GM18909 (cell line): ENCODE measurements around the gene CCDC149.
"Not testable (repeated sequence)": the region's sequence is repeated elsewhere in the genome, so short reads cannot be mapped to it uniquely, and the experiment has no call there.

ENCODE experiments used
- ATAC-seq: cut with Tn5 transposase; IDR thresholded peaks from one replicate; pipeline ENCODE4 v1.9.1; 2021; ENCODE audit warnings: mild to moderate bottlenecking; ENCODE audit not compliant: unreplicated experiment, poor library complexity

Gene CCDC149

GRCh38 chr4:24920008-24920407 is 7.2 kb upstream of the CCDC149 start:
- ATAC-seq: no peak

GRCh38 chr4:24917076-24917856 is 4.4 kb upstream of the CCDC149 start:
- no peak for ATAC-seq

GRCh38 chr4:24915121-24915922 is 2.5 kb upstream of the CCDC149 start:
- ATAC-seq: no peak

GRCh38 chr4:24914460-24914859 is 1.6 kb upstream of the CCDC149 start:
- no peak for ATAC-seq

GRCh38 chr4:24913119-24913485 is 260 bp upstream of the CCDC149 start:
- no peak for ATAC-seq

GRCh38 chr4:24910499-24910898 is 2.3 kb downstream of the CCDC149 start:
- no peak for ATAC-seq

GRCh38 chr4:24909606-24910005 is 3.2 kb downstream of the CCDC149 start:
- not testable (repeated sequence) for ATAC-seq

- ATAC-seq: no peak
Measured at GRCh38 chr4:24897639-24898038, 15.2 kb downstream of the CCDC149 start.

- ATAC-seq: no peak
Measured at GRCh38 chr4:24896977-24897376, 15.9 kb downstream of the CCDC149 start.

- ATAC-seq: no peak
Measured at GRCh38 chr4:24896056-24896455, 16.8 kb downstream of the CCDC149 start.

GRCh38 chr4:24895461-24895860 is 17.4 kb downstream of the CCDC149 start:
- no peak for ATAC-seq

- ATAC-seq: no peak
Measured at GRCh38 chr4:24894846-24895245, 18.0 kb downstream of the CCDC149 start.

GRCh38 chr4:24894243-24894642 is 18.6 kb downstream of the CCDC149 start:
- ATAC-seq: no peak

GRCh38 chr4:24892778-24893177 is 20.1 kb downstream of the CCDC149 start:
- ATAC-seq: no peak

- ATAC-seq: no peak
Measured at GRCh38 chr4:24892278-24892677, 20.6 kb downstream of the CCDC149 start.

- no peak for ATAC-seq
Measured at GRCh38 chr4:24890561-24891126, 22.2 kb downstream of the CCDC149 start.

GRCh38 chr4:24889991-24890390 is 22.9 kb downstream of the CCDC149 start:
- ATAC-seq: no peak

GRCh38 chr4:24888475-24889344 is 24.1 kb downstream of the CCDC149 start:
- no peak for ATAC-seq

- no peak for ATAC-seq
Measured at GRCh38 chr4:24887881-24888430, 24.9 kb downstream of the CCDC149 start.

- no peak for ATAC-seq
Measured at GRCh38 chr4:24886596-24886995, 26.2 kb downstream of the CCDC149 start.
